ENCODE results near the gene PAQR5.

Gene PAQR5

DNA sequence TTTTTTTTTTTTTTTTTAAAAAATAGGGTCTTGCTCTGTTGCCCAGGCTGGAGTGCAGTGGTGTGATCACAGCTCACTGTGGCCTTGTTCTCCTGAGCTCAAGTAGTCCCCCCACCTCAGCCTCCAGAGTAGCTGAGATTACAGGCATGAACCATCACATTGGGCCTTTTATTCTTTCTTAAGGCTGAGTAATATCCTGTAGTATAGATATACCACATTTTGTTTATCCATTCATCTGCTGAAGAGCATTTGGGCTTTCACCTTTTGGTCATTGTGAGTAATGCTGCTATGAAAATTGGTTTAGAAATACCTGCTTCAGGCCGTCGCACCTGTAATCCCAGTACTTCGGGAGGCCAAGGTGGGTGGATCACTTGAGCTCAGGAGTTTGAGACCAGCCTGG, 42.6 kb downstream of the PAQR5 start:
- no peak overlapping the region for H3K4me3 ChIP-seq (ENCODE audit: low read length)
- DNase-seq (ENCODE audit: low read depth) = no peak
- TF ChIP-seq, protein P1, sequence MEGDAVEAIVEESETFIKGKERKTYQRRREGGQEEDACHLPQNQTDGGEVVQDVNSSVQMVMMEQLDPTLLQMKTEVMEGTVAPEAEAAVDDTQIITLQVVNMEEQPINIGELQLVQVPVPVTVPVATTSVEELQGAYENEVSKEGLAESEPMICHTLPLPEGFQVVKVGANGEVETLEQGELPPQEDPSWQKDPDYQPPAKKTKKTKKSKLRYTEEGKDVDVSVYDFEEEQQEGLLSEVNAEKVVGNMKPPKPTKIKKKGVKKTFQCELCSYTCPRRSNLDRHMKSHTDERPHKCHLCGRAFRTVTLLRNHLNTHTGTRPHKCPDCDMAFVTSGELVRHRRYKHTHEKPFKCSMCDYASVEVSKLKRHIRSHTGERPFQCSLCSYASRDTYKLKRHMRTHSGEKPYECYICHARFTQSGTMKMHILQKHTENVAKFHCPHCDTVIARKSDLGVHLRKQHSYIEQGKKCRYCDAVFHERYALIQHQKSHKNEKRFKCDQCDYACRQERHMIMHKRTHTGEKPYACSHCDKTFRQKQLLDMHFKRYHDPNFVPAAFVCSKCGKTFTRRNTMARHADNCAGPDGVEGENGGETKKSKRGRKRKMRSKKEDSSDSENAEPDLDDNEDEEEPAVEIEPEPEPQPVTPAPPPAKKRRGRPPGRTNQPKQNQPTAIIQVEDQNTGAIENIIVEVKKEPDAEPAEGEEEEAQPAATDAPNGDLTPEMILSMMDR (conservative IDR thresholded peaks at IDR 0.05; ENCODE audit: low read length) = no peak

GRCh38 chr15:69342460-69343076, 43.9 kb downstream of the PAQR5 start:
- no peak overlapping the region for H3K4me3 ChIP-seq (ENCODE audit: low read length)
- no peak for DNase-seq (ENCODE audit: low read depth)
- TF ChIP-seq, protein P1 (conservative IDR thresholded peaks at IDR 0.05; ENCODE audit: low read length) = no peak

GRCh38 chr15:69343133-69343532, 44.4 kb downstream of the PAQR5 start:
- H3K4me3 ChIP-seq (ENCODE audit: low read length) = no peak overlapping the region
- TF ChIP-seq, protein P1 (conservative IDR thresholded peaks at IDR 0.05; ENCODE audit: low read length) = no peak
- DNase-seq (ENCODE audit: low read depth) = no peak

- DNase-seq (ENCODE audit: low read depth) = no peak
- H3K4me3 ChIP-seq (ENCODE audit: low read length) = no peak overlapping the region
- TF ChIP-seq, protein P1 (conservative IDR thresholded peaks at IDR 0.05; ENCODE audit: low read length) = no peak
Observed at GRCh38 chr15:69344238-69344637, 45.5 kb downstream of the PAQR5 start.

DNA sequence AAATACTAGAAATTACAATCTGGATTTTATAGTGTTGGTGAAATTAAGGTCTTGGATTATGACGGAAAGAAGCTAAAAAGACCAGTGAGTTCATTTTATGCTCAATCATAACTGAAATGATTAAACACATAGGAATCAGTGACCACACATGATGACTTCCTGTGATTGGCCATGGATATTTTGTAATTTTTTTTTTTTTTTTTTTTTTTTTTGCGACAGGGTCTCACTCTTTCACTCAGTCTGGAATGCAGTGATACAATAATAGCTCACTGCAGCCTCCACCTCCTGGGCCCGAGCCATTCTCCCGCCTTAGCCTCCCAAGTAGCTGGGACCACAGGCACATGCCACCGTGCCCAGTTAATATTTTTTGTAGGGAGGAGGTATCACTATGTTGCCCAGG, 47.4 kb downstream of the PAQR5 start:
- DNase-seq (ENCODE audit: low read depth) = peak; percentile 47
- H3K4me3 ChIP-seq (ENCODE audit: low read length) = no peak overlapping the region
- TF ChIP-seq, protein P1 (conservative IDR thresholded peaks at IDR 0.05; ENCODE audit: low read length) = no peak

DNA sequence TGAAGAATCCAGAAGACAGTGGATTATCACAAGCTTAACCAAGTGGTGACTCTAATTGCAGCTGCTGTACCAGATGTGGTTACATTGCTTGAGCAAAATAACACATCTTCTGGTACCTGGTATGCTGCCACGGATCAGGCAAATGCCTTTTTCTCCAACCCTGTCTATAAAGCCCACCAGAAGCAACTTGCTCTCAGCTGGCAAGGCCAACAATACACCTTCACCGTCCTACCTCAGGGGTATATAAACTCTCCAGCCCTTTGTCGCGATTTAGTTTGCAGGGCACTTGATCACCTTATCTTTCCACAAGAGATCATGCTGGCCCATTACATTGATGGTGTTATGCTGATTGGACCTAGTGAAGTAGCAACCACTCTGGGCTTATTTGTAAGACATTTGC, 52.6 kb downstream of the PAQR5 start:
- no peak overlapping the region for H3K4me3 ChIP-seq (ENCODE audit: low read length)
- TF ChIP-seq, protein P1 (conservative IDR thresholded peaks at IDR 0.05; ENCODE audit: low read length) = no peak
- DNase-seq (ENCODE audit: low read depth) = no peak

- no peak for DNase-seq (ENCODE audit: low read depth)
- TF ChIP-seq, protein P1 (conservative IDR thresholded peaks at IDR 0.05; ENCODE audit: low read length) = no peak
- H3K4me3 ChIP-seq (ENCODE audit: low read length) = no peak overlapping the region
Observed at GRCh38 chr15:69351884-69352283, 53.2 kb downstream of the PAQR5 start.
